NCI-H2029 treated with DMSO at 0.1 percent for 48 hours (cell line): ENCODE data around the gene NOL3.

ENCODE experiments used
- DNase-seq: peaks from one replicate; lab custom pipeline; 2025; lab: John Stamatoyannopoulos, UW

Gene NOL3

DNA sequence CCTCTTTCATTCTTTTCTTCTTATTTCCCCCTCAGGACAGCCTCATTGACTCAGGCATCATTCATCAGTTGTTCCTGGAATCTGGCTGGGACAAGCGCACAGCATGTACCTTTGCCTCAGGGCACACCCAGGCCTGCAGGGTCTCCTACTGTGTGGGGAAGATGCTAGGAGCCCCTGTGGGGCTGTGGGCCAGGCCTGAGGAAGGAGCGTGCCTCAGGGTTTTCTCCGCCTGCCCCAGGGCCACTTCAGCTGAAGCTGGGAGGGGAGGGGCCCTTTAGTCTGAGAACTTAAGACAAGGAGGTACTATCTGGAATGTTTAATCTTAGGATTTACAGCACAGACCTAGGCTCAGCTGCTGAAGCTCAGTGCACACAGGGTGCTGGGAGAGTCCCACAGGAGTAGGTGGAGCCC is 36.5 kb downstream of the NOL3 start:
- DNase-seq, result no peak

DNA sequence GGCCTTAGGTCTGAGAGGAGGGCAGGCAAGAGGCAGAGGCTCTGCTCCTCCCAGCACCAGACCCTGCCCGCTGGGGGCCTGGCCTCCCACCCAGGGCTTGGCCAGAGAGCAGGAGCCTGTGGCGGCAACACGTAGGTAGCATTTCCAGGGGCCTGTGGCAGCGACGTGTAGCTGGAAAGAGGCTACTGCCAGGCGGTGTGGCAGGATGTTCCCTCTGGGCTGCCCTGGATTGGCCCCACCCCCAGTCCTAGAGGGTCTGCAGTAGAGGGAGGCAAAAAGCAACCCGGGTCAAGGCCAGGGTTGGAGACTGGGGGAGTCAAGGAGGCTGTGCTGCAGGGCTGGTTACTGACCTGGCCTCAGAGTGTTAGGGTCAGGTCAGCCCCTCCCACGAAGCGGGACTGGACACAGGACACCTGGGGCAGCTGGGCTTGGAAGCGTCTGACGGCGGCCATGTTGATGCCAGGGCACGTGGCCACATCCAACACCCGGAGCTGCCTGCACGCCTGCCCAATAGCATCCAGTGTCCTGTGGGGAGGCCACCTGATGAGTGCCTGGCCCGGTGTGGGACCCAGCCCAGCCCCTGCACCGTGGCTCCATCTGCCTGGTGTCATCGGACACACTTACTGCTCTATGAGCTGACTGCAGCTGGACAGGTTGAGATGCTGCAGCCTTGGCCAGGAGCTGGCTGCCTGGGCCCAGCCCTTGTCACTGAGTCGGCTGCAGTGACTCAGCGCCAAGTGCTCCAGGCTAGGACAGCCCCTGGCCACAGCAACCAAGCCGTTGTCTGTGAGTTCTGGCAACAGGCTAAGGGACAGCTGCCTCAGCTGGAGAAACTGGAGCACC is 37.1 kb downstream of the NOL3 start:
- DNase-seq, result no peak

DNA sequence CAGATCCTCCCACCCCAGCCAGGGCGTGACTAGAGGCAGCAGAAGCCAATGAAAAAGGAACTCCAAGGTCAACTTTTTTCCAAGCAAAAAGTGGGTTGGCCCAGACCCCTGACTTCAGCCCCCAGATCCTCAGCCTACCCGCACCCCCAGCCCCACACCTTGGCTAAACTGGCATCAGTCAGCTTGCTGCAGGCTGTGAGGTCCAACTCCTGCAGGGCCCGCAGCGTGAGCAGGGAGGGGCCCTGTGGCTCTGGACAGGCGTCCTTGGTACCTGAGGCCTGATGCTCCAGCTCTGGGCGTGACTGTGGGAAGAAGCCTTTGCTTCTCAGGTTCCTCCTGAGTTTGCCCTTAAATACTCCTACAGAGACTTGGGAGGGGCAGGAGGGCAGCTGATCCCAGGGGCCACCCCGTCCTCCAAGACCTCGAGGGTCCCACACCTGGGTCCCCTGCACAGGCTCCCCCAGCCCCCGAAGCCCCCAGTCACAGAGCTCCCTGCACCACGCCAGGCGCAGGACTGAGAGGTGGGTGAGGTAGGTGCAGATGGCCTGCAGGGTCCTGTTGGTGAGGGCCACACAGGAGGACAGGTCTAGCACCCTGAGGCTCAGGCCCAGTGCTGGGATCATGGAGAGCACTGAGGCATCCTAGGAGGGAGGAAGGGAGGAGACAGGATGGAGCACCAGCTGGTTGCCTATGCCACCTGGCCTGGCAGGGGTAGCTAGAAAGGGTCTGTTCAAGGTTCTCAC is 38.0 kb downstream of the NOL3 start:
- no peak for DNase-seq

DNA sequence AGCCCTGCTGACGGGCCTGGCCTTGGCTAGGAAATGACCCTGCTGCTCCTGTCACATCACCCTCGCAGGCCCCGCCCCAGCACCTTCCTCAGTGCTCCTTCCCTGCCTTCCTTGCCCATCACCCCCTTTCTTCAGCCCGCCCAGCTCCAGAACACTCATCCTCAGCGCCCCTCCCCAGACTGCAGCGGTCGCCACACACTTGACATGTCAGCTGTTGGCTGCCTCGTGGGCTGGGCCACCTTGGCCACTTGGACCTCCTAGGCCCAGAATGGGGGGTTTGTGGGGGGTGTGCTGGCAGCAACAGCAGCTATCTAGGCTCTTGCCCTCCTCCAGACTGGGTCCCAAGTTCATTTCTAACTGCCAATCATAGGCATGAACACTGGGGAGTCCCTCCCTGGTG is 39.2 kb downstream of the NOL3 start:
- no peak for DNase-seq

DNA sequence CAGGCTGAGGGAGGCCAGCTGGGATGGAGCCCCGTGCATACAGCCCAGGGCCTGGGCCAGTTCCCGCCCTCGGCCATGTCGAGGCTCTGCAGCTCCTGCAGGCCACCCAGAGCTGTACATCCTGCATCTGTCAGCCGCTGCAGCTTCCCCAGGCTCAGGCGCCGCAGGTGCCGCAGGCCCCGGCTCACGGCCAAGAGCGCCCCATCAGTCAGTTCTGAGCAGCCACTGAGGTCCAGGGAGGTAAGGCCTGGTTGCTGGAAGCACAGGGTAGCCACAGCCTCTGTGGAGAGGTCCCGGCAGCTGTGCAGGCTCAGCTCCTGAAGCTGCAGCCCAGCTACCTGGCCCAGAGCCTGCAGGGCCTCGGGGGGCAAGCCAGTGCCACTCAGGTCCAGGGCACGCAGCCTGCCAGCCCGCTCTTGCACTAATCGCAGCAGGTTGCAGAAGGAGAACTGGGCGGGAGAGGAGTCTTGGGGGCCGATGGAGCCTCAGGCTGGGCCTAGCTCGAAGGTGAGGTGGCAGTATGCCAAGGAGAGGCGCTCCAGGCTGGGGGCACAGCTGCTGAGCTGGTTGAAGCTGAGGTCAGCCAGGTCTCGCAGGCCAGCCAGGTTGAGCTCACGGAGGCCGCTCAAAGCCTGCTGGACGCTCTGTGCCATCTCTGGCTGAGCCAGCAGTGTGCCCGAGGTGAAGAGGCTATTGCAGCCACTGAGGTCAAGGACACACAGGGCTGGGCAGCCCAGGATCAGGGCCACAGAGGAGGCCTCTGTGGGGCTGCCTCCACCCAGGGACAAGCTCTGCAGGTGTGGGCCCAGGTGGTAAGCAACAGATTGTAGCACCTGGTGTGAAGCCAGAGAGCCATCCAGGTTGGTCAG is 40.0 kb downstream of the NOL3 start:
- DNase-seq, result no peak

DNA sequence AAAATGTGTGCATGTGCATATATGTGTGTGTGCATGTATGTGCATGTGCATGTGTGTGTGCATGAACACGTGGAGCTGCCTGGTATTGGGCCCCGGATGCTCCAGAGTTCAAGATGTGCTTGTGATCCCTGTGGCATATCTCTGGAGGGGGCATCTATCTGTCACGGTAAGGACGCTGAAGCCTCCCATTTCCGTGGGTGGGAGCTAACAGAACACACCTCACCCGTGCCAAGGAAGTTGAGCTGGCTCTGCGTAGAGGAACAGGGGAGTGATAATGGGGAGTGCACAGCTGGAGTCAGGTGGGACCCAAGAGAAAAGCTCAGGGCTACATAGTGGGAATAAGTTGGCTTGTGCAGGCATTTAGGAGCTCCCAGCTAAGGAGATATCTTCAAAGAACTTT is 41.3 kb downstream of the NOL3 start:
- no peak for DNase-seq

DNA sequence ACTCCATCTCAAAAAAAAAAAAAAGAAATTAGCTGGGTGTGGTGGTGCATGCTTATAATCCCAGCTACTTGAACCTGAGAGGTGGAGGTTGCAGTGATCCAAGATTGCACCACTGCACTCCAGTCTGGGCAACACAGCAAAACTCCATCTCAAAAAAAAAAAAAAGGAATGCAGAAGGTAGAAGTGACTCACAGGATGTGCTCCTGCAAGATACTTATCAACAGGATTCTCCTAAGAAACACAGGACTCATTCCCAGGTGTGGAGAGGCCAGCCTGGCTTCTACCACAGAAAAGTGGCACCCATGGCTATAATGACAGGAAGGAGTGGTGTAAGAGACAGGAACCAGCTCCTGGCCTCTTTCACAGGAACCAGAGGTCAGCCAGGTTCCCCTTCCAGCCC is 42.4 kb downstream of the NOL3 start:
- DNase-seq, result no peak

DNA sequence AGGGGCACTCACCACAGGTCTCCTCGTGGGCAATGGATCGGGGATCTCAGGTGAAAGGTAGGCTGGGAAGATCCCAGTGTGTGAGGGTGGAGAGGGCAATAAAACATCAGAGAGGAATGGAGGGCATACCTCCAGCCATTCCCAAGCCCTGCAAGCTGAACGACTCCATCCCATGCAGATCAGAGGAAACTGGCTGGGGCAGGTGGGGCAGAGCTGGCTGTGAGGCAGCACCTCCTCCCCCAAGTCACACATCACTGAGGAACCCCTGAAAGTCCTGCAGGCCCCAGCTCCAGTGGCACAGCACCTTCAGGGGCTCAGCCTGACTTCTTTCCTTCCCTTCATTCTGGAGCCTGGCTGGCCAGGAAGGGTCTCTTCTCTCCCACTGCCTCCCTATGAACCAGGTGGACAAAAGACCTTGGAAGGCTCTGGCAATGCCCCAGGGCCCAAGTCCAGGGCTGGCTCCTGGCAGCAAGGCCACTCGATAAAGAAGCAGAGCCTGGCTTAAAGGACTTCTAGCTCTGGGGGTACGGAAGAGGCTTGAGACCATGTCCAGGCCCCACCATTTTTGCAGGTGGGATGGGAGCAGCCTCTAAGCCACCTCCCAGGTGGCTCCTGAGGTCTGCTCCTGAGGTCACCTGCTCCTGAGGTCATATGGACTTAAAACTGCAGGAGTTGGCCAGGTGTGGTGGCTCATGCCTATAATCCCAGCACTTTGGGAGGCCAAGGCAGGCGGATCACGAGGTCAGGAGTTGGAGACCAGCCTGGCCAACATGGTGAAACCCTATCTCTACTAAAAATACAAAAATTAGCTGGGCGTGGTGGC is 43.1 kb downstream of the NOL3 start:
- DNase-seq, result no peak

DNA sequence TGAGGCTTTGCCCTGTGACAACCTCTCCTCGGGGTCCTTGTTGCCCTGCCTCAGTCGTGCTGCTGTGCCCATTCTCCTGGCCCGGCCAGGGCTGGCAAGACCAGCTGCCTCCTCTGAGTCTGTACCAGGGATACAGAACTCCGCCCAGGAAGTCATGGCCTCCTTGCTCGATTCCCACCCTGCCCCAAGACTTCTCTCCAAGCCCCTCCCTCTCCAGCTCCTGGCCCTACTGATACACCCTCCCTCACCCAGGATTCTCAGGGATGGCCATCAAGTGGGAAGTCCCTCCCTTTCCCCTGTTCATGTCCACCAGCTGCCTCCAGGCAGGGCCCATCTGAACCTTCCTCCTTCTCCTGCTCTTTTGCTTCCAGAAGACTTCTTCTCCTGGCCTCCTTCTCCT is 45.4 kb downstream of the NOL3 start:
- no peak for DNase-seq

DNA sequence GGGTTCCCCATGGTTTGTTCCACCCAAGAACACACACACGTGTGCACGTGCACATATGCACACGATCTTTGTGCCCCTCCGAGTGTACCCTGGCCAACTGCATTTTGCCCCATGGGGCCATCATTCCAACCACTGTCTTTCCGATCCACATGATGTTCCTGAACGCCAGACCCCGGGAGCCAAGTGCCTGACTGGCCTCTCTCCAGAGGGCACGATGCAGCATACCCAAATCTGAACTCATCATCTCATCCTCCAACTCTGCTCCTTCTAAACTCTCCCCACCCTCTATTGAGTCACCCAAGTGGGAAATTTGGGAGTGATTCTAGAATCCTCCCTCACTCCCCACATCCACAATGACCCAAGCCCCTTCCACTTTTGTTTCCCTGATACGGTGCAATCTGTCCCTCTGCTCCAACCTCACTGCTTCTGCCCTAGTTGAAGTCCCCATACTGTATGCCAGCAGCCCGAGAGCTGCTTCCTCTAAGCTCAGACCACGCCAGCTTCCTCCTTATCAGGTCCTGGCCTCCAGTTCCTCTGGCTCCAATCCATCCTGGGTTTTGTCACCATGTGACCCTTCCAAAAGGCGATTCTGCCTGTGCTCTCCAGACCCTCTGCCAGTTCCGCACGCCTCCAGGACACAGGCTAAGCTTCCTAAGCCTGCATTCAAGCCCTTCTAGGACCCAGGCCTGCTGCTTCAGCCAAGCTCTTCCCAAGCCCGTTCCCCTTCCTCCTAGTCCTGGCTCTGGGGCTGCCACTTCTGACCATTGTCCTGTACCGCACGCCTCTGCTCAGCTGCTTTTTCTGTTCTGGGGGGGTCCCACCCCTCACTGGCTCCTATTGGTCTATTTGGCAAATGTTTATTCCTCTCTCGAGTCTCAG is 46.5 kb downstream of the NOL3 start:
- no peak for DNase-seq

DNA sequence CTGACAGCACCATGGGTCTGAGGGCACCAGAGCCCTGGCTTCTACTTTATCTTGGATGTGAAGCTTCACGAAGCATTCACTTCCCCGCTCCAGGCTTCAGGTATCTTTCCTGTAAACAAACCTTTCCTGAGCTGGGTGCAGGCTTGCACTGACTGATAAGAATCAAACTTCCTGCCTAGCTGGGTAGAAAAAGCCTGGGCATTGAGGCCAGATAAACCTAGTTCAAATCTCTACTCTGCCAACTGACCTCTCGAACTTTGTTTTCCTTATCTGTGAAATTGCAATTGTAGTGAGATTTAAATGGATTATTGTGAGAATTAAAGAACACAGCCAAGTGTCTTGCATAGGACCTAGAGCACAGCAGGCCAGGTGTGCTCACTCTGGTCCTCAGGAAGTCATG is 53.7 kb downstream of the NOL3 start:
- DNase-seq, result no peak
